PC-3 (cell line): ENCODE results near the gene RAPGEF3. TPM values are rescaled to one million over a fixed set of nuclear protein-coding genes. Genes with fewer than 3 reads are reported as not detected.

Experiments used
- ATAC-seq: fragments of 200-7000 bp; cut with Tn5 transposase; 2 replicates; pipeline ENCODE4 v1.9.1; 2020; ENCODE audit warnings: mild to moderate bottlenecking, moderate library complexity
- BruUV-seq: library from RNA; stranded (reverse); fragments of 400-500 nt; replicated peaks from 2 replicates; lab custom pipeline; 2021; lab: Mats Ljungman, UMichigan
- CTCF ChIA-PET: fragments of 300-600 bp; sonication (Branson Sonifier 250); formaldehyde crosslinking; loops from one replicate; lab custom pipeline; 2022; ENCODE audit warnings: antibody characterized with exemption; lab: Charles Lee
- POLR2A ChIA-PET: fragments of 300-600 bp; sonication (Branson Sonifier 250); formaldehyde crosslinking; loops from one replicate; lab custom pipeline; 2022; ENCODE audit warnings: antibody characterized with exemption; ENCODE audit not compliant: unreplicated experiment; lab: Charles Lee
- DNase-seq: peaks from one replicate; pipeline ENCODE4 v3.0.0-alpha.2; 2015
- H2AFZ ChIP-seq: fragments of 300-600 bp; sonication (generic); 2 replicates; pipeline ENCODE4 v1.6.0; 2016; ENCODE audit warnings: antibody characterized with exemption, low read length
- H3F3A ChIP-seq: fragments of 300-600 bp; sonication (generic); one replicate; pipeline ENCODE4 v1.6.0; 2017; ENCODE audit warnings: antibody characterized with exemption, low read length, control low read depth, mild to moderate bottlenecking; ENCODE audit not compliant: unreplicated experiment
- H3K27ac ChIP-seq: fragments of 300-600 bp; sonication (generic); 2 replicates; pipeline ENCODE4 v1.5.1; 2016; ENCODE audit warnings: mild to moderate bottlenecking, low read length
- H3K27me3 ChIP-seq: fragments of 300-600 bp; sonication (generic); 2 replicates; pipeline ENCODE4 v1.6.1; 2016; ENCODE audit warnings: low read length, mixed read lengths
- H3K36me3 ChIP-seq: fragments of 300-600 bp; sonication (generic); 2 replicates; pipeline ENCODE4 v1.6.1; 2016; ENCODE audit warnings: low read depth, mixed run types, low read length, mixed read lengths
- H3K4me1 ChIP-seq: fragments of 300-600 bp; sonication (generic); 2 replicates; pipeline ENCODE4 v1.5.1; 2016; ENCODE audit warnings: low read length; ENCODE audit not compliant: insufficient read depth
- H3K4me2 ChIP-seq: fragments of 300-600 bp; sonication (generic); 2 replicates; pipeline ENCODE4 v1.6.0; 2016; ENCODE audit warnings: low read length
- H3K4me3 ChIP-seq: fragments of 300-600 bp; sonication (generic); 2 replicates; pipeline ENCODE4 v1.5.1; 2016; ENCODE audit warnings: mild to moderate bottlenecking, low read length, mixed read lengths
- H3K79me2 ChIP-seq: fragments of 300-600 bp; sonication (generic); 2 replicates; pipeline ENCODE4 v1.6.1; 2017; ENCODE audit warnings: low read length, mixed read lengths
- H3K9ac ChIP-seq: fragments of 300-600 bp; sonication (generic); 2 replicates; pipeline ENCODE4 v1.6.0; 2016; ENCODE audit warnings: mild to moderate bottlenecking, low read length
- H3K9me2 ChIP-seq: fragments of 300-600 bp; sonication (generic); replicated peaks from 2 replicates; pipeline ENCODE4 v1.6.1; 2016; ENCODE audit warnings: mixed run types, low read length, mixed read lengths
- H3K9me3 ChIP-seq: fragments of 300-600 bp; sonication (generic); 2 replicates; pipeline ENCODE4 v1.6.1; 2016; ENCODE audit warnings: low read length, mixed read lengths
- H4K20me1 ChIP-seq: fragments of 300-600 bp; sonication (generic); 2 replicates; pipeline ENCODE4 v1.6.1; 2016; ENCODE audit warnings: low read length, mixed read lengths
- EZH2 ChIP-seq: fragments of 300-600 bp; sonication (generic); IDR thresholded peaks from one replicate; pipeline ENCODE4 v1.6.1; 2017; ENCODE audit warnings: antibody characterized with exemption, mild to moderate bottlenecking, low read length; ENCODE audit not compliant: unreplicated experiment
- EZH2phosphoT487 ChIP-seq: fragments of 300-600 bp; sonication (generic); IDR thresholded peaks from 2 replicates; pipeline ENCODE4 v1.6.1; 2018; ENCODE audit warnings: mild to moderate bottlenecking, antibody characterized with exemption, low read length, borderline replicate concordance
- intact Hi-C: fragments of 100-400 bp; cut with micrococcal nuclease; formaldehyde crosslinking; loops from 2 replicates; pipeline ENCODE4 v1.9.0; 2023
- total RNA-seq: library from RNA; depleted of rRNA; stranded (reverse); fragments of >200 nt; gene quantifications from 2 replicates; pipeline ENCODE4 v1.2.3, GENCODE V29; 2014
- TF ChIP-seq, protein P1 (sequence below): fragments of 300-600 bp; sonication (generic); conservative IDR thresholded peaks from 2 replicates; pipeline ENCODE4 v1.5.1; 2017; ENCODE audit warnings: antibody characterized with exemption, low read depth, mild to moderate bottlenecking, low read length

The RAPGEF3 gene
- total RNA-seq, 1 experiment from 2014 or later, result 6.7 TPM

- BruUV-seq, result no TSS peak
- Histone ChIP-seq H3K36me3 (no peaks in the 10 kb centered on the region), H3K9me3 (no peaks in the 10 kb centered on the region), H2AFZ (no peak overlapping the region), H3K4me1 (peaks cover 3% of the 10 kb centered on the region; the same call in 1 of the 2 replicates), H3K9ac (no peak overlapping the region), H4K20me1 (no peaks in the 10 kb centered on the region), H3K4me2 (no peak overlapping the region), H3K9me2 (no peaks in the 10 kb centered on the region), H3K27ac (no peak overlapping the region), H3F3A (no peaks in the 10 kb centered on the region), H3K4me3 (no peak overlapping the region), H3K27me3 (no peaks in the 10 kb centered on the region), H3K79me2 (peaks cover 18% of the 10 kb centered on the region)
- ATAC-seq (no peak), DNase-seq (no peak)
- intact Hi-C loops, result no loop called here
- TF ChIP-seq, protein P1, sequence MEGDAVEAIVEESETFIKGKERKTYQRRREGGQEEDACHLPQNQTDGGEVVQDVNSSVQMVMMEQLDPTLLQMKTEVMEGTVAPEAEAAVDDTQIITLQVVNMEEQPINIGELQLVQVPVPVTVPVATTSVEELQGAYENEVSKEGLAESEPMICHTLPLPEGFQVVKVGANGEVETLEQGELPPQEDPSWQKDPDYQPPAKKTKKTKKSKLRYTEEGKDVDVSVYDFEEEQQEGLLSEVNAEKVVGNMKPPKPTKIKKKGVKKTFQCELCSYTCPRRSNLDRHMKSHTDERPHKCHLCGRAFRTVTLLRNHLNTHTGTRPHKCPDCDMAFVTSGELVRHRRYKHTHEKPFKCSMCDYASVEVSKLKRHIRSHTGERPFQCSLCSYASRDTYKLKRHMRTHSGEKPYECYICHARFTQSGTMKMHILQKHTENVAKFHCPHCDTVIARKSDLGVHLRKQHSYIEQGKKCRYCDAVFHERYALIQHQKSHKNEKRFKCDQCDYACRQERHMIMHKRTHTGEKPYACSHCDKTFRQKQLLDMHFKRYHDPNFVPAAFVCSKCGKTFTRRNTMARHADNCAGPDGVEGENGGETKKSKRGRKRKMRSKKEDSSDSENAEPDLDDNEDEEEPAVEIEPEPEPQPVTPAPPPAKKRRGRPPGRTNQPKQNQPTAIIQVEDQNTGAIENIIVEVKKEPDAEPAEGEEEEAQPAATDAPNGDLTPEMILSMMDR, result no peak
- TF ChIP-seq EZH2phosphoT487 (no peak), EZH2 (no peak)
- POLR2A ChIA-PET, result no interaction called here
- CTCF ChIA-PET, result no interaction called here
Observed at GRCh38 chr12:47710278-47710677, 48.4 kb downstream of the RAPGEF3 start.

GRCh38 chr12:47709671-47710070, 49.0 kb downstream of the RAPGEF3 start:
- no peak for DNase-seq
- no peak for ATAC-seq
- H3K4me3 ChIP-seq, result no peak overlapping the region
- intact Hi-C loops, result no loop called here
- no peaks in the 10 kb centered on the region for H4K20me1 ChIP-seq
- no TSS peak for BruUV-seq
- no peaks in the 10 kb centered on the region for H3K9me2 ChIP-seq
- H3K36me3 ChIP-seq, result no peaks in the 10 kb centered on the region
- ChIA-PET POLR2A (no interaction called here), CTCF (no interaction called here)
- peaks cover 24% of the 10 kb centered on the region for H3K79me2 ChIP-seq
- no peak overlapping the region for H3K27ac ChIP-seq
- no peak overlapping the region for H2AFZ ChIP-seq
- no peaks in the 10 kb centered on the region for H3F3A ChIP-seq
- peaks cover 7% of the 10 kb centered on the region for H3K4me1 ChIP-seq
- no peaks in the 10 kb centered on the region for H3K27me3 ChIP-seq
- H3K9ac ChIP-seq, result no peak overlapping the region
- no peak overlapping the region for H3K4me2 ChIP-seq
- no peaks in the 10 kb centered on the region for H3K9me3 ChIP-seq
- no peak for TF ChIP-seq EZH2
- no peak for TF ChIP-seq EZH2phosphoT487
- TF ChIP-seq, protein P1, result no peak

- Histone ChIP-seq H2AFZ (no peak overlapping the region), H3K9me2 (no peaks in the 10 kb centered on the region), H4K20me1 (no peaks in the 10 kb centered on the region), H3K4me2 (no peak overlapping the region), H3K36me3 (no peaks in the 10 kb centered on the region), H3K27me3 (no peaks in the 10 kb centered on the region), H3K27ac (no peak overlapping the region), H3K4me1 (peaks cover 9% of the 10 kb centered on the region), H3K9me3 (no peaks in the 10 kb centered on the region), H3K79me2 (peaks cover 29% of the 10 kb centered on the region), H3K9ac (no peak overlapping the region), H3K4me3 (no peak overlapping the region), H3F3A (no peaks in the 10 kb centered on the region)
- DNase-seq, result no peak
- intact Hi-C loops, result no loop called here
- TF ChIP-seq EZH2phosphoT487 (no peak), EZH2 (no peak)
- TF ChIP-seq, protein P1, result no peak
- no peak for ATAC-seq
- ChIA-PET POLR2A (no interaction called here), CTCF (no interaction called here)
- no TSS peak for BruUV-seq
Observed at GRCh38 chr12:47709237-47709636, 49.4 kb downstream of the RAPGEF3 start.
